Endothelial cell of umbilical vein (primary cell): ENCODE data around the gene ELMO1. TPM values are rescaled to one million over a fixed set of nuclear protein-coding genes. Genes with fewer than 3 reads are reported as not detected.

Experiments used
- BruUV-seq: library from RNA; stranded (reverse); fragments of 400-500 nt; replicated peaks from 2 replicates; lab custom pipeline; 2021; lab: Mats Ljungman, UMichigan
- CTCF ChIA-PET: fragments of 300-600, 350-600 bp; sonication (Branson Sonifier 250); formaldehyde crosslinking; loops from one replicate; lab custom pipeline; 2021; ENCODE audit warnings: antibody characterized with exemption, inconsistent platforms; lab: Charles Lee
- POLR2A ChIA-PET: fragments of 300-600, 350-600 bp; sonication (Branson Sonifier 250); formaldehyde crosslinking; loops from one replicate; lab custom pipeline; 2021; ENCODE audit warnings: antibody characterized with exemption, inconsistent platforms; lab: Charles Lee
- DNase-seq: peaks from one replicate; pipeline ENCODE4 v3.0.0-alpha.2; 2011; ENCODE audit warnings: low read depth, low spot score
- FAIRE-seq: peaks from 2 replicates; lab custom pipeline; 2011; peaks lifted over from hg19 to GRCh38; lab: Jason Lieb, UNC
- H2AFZ ChIP-seq: 2 replicates; pipeline ENCODE4 v1.6.0; 2012; ENCODE audit warnings: low read depth, low read length, control low read depth, inconsistent platforms
- H3K27ac ChIP-seq: 2 replicates; pipeline ENCODE4 v1.5.1; 2011; ENCODE audit warnings: low read depth, mild to moderate bottlenecking, control low read depth, low read length, moderate library complexity; ENCODE audit not compliant: insufficient read depth
- H3K27me3 ChIP-seq, 2 experiments: 2 replicates each; pipeline versions ENCODE4 v1.6.0 to v1.6.1; 2011; ENCODE audit warnings: low read length in 2 of 2, mixed read lengths in 1 of 2; ENCODE audit not compliant: control insufficient read depth in 2 of 2, insufficient read depth in 2 of 2
- H3K36me3 ChIP-seq, 2 experiments: 2 replicates in 1 of 2; 3 replicates in 1 of 2; pipeline ENCODE4 v1.5.1; 2011; ENCODE audit warnings: low read length in 2 of 2, mild to moderate bottlenecking in 1 of 2, moderate library complexity in 1 of 2; ENCODE audit not compliant: control insufficient read depth in 2 of 2, insufficient read depth in 2 of 2; ENCODE audit errors: extremely low read depth in 1 of 2
- H3K4me1 ChIP-seq: 3 replicates; pipeline ENCODE4 v1.5.1; 2011; ENCODE audit warnings: mild to moderate bottlenecking, low read length; ENCODE audit not compliant: control insufficient read depth, insufficient read depth; ENCODE audit errors: extremely low read depth
- H3K4me2 ChIP-seq: 2 replicates; pipeline ENCODE4 v1.6.1; 2011; ENCODE audit warnings: low read length, control low read depth, mixed read lengths; ENCODE audit not compliant: insufficient read depth
- H3K4me3 ChIP-seq, 3 experiments: fragments of 200-600 bp in 1 of 3; sonication (generic), shearing (Covaris generic) in 1 of 3; replicated peaks in 1 of 3; 2 replicates each; pipeline ENCODE4 v1.5.1; 2011 to 2016; ENCODE audit warnings: control low read depth in 3 of 3, low read length in 3 of 3, mild to moderate bottlenecking in 2 of 3, inconsistent platforms in 1 of 3, low read depth in 1 of 3, moderate library complexity in 1 of 3; ENCODE audit not compliant: insufficient read depth in 1 of 3
- H3K79me2 ChIP-seq: 2 replicates; pipeline ENCODE4 v1.6.0; 2012; ENCODE audit warnings: low read length, inconsistent platforms; ENCODE audit not compliant: control insufficient read depth, insufficient read depth
- H3K9ac ChIP-seq: replicated peaks from 2 replicates; pipeline ENCODE3; 2011; ENCODE audit warnings: low read length, control low read depth; ENCODE audit not compliant: insufficient read depth; ENCODE audit errors: extremely low read depth
- H3K9me1 ChIP-seq: replicated peaks from 3 replicates; pipeline ENCODE4 v1.6.0; 2011; ENCODE audit warnings: mild to moderate bottlenecking, low read length; ENCODE audit not compliant: control insufficient read depth, insufficient read depth; ENCODE audit errors: extremely low read depth
- H3K9me3 ChIP-seq: replicated peaks from 2 replicates; pipeline ENCODE4 v1.5.1; 2012; ENCODE audit warnings: low read length, inconsistent platforms; ENCODE audit not compliant: control insufficient read depth, insufficient read depth
- H4K20me1 ChIP-seq: replicated peaks from 2 replicates; pipeline ENCODE3; 2011; ENCODE audit warnings: mild to moderate bottlenecking, low read length; ENCODE audit not compliant: control insufficient read depth, insufficient read depth; ENCODE audit errors: extremely low read depth
- EZH2 ChIP-seq: IDR thresholded peaks from 2 replicates; pipeline ENCODE4 v1.6.1; 2012; ENCODE audit warnings: borderline replicate concordance, low read depth, mild to moderate bottlenecking, moderate library complexity, low read length, inconsistent platforms; ENCODE audit not compliant: severe bottlenecking
- FOS ChIP-seq: IDR thresholded peaks from 2 replicates; pipeline ENCODE4 v1.6.1; 2011; ENCODE audit warnings: mild to moderate bottlenecking, low read length, moderate library complexity, borderline replicate concordance; ENCODE audit not compliant: insufficient read depth
- GATA2 ChIP-seq: IDR thresholded peaks from 2 replicates; pipeline ENCODE4 v1.7.0; 2011; ENCODE audit warnings: low read depth, mild to moderate bottlenecking, moderate library complexity, mixed read lengths, low read length; ENCODE audit not compliant: insufficient read length, insufficient read depth
- JUN ChIP-seq: IDR thresholded peaks from 2 replicates; pipeline ENCODE4 v1.6.1; 2011; ENCODE audit warnings: borderline replicate concordance, low read depth; ENCODE audit not compliant: insufficient read length, insufficient read depth
- MYC ChIP-seq: IDR thresholded peaks from one replicate; pipeline ENCODE4 v1.6.1; 2011; ENCODE audit warnings: mild to moderate bottlenecking, low read depth, low read length
- POLR2A ChIP-seq: IDR thresholded peaks from 2 replicates; pipeline ENCODE4 v1.6.1; 2012; ENCODE audit warnings: low read depth, mild to moderate bottlenecking, control low read depth, low read length
- POLR2AphosphoS5 ChIP-seq: IDR thresholded peaks from 2 replicates; pipeline ENCODE4 v1.6.1; 2012; ENCODE audit warnings: low read depth, mild to moderate bottlenecking, control low read depth, low read length, moderate library complexity; ENCODE audit not compliant: insufficient read depth
- dilution Hi-C: fragments of 300-500 bp; cut with MboI; formaldehyde crosslinking; loops from one replicate; pipeline ENCODE4 v1.15.0; 2019; ENCODE audit warnings: low sequenced_read_pairs; ENCODE audit not compliant: extremely low pct_ligation_motif_present
- intact Hi-C: fragments of 100-400 bp; cut with micrococcal nuclease; formaldehyde crosslinking; loops from one replicate; pipeline ENCODE4 v1.10.0; 2022
- polyA plus RNA-seq, 4 experiments: library from polyadenylated mRNA; depleted of rRNA in 3 of 4; stranded (reverse) in 3 of 4; unstranded in 1 of 4; fragments of >200 nt; gene quantifications; 2 replicates each; pipeline versions ENCODE4 v1.2.1 to v1.2.3, GENCODE V29; 2011 to 2012; ENCODE audit warnings: missing spikeins in 1 of 4
- total RNA-seq: library from RNA; stranded (reverse); gene quantifications from 2 replicates; pipeline ENCODE4 v1.2.3, GENCODE V29; 2021
- TF ChIP-seq, protein P1 (sequence below): IDR thresholded peaks from 2 replicates; pipeline ENCODE4 v1.6.1; 2011; ENCODE audit not compliant: insufficient read depth, insufficient read length
- TF ChIP-seq, protein P2 (sequence below), 2 donors: IDR thresholded peaks; 1 replicate in 1 of 2; 2 replicates in 1 of 2; pipeline ENCODE4 v1.5.1; 2011; ENCODE audit warnings: low read length in 2 of 2, mild to moderate bottlenecking in 2 of 2, moderate library complexity in 2 of 2, control low read depth in 1 of 2, inconsistent platforms in 1 of 2, low read depth in 1 of 2; ENCODE audit not compliant: insufficient read depth in 1 of 2; ENCODE audit errors: extremely low read depth in 1 of 2

The ELMO1 gene
- total and polyA plus RNA-seq, 2 donors (not counting 3 experiments of a cell fraction or from before 2014, with no cell fraction given): 17.0 to 30.6 TPM

DNA sequence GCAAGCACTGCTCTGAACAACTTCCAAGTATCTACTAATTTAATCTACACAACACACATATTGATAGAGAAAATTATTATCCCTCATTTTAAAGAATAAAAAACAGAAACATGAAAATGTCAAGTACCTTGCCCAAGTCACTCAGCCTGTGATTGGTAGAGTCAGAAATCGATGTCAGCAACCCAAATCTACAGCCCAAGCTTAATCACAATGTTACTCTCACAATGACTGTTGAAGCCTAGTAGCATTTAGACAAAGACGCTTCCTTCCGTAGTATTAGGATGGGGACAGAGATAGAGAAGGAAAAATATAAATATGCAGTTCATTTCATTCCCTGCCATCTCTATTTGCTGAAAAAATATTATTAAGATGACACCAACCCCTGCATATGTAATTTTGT, 242.5 kb downstream of the ELMO1 start:
- Histone ChIP-seq H3K9me1 (no peaks in the 10 kb centered on the region), H3K9ac (no peak overlapping the region), H2AFZ (no peak overlapping the region), H3K4me2 (no peak overlapping the region), H3K27me3 (no peaks in the 10 kb centered on the region), H3K27ac (no peak overlapping the region), H4K20me1 (no peaks in the 10 kb centered on the region), H3K4me3 (no peak overlapping the region), H3K79me2 (no peaks in the 10 kb centered on the region), H3K9me3 (no peaks in the 10 kb centered on the region), H3K36me3 (peaks cover 0 to 2% of the 10 kb centered on the region in 2 experiments), H3K4me1 (peaks cover 3% of the 10 kb centered on the region)
- ChIA-PET POLR2A (no interaction called here), CTCF (interaction anchor here (1.3 to 5.4 kb wide), 3 partner anchors 291 to 719 kb away, joined by 3 to 71 read pairs (median 7); no protein-coding TSS in a partner anchor)
- BruUV-seq: no TSS peak
- dilution Hi-C loops (no loop called here), intact Hi-C loops (no loop called here)
- no peak for TF ChIP-seq POLR2AphosphoS5
- TF ChIP-seq MYC: no peak
- TF ChIP-seq, protein P1, sequence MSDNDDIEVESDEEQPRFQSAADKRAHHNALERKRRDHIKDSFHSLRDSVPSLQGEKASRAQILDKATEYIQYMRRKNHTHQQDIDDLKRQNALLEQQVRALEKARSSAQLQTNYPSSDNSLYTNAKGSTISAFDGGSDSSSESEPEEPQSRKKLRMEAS: no peak
- no peak for TF ChIP-seq POLR2A
- no peak for TF ChIP-seq EZH2
- TF ChIP-seq, protein P2, sequence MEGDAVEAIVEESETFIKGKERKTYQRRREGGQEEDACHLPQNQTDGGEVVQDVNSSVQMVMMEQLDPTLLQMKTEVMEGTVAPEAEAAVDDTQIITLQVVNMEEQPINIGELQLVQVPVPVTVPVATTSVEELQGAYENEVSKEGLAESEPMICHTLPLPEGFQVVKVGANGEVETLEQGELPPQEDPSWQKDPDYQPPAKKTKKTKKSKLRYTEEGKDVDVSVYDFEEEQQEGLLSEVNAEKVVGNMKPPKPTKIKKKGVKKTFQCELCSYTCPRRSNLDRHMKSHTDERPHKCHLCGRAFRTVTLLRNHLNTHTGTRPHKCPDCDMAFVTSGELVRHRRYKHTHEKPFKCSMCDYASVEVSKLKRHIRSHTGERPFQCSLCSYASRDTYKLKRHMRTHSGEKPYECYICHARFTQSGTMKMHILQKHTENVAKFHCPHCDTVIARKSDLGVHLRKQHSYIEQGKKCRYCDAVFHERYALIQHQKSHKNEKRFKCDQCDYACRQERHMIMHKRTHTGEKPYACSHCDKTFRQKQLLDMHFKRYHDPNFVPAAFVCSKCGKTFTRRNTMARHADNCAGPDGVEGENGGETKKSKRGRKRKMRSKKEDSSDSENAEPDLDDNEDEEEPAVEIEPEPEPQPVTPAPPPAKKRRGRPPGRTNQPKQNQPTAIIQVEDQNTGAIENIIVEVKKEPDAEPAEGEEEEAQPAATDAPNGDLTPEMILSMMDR (IDR thresholded peaks at IDR 0.05; ENCODE audit: extremely low read depth in 1 of 2, insufficient read depth in 1 of 2, low read depth in 1 of 2, low read length in 2 of 2): no peak
- TF ChIP-seq JUN: no peak
- no peak for TF ChIP-seq GATA2
- TF ChIP-seq FOS: no peak
- FAIRE-seq (peak; percentile 4), DNase-seq (no peak)
